ENCODE measurements around the gene CPNE8.

- TF ChIP-seq CTCF (conservative IDR thresholded peaks at IDR 0.05; ENCODE audit: low read length) (no peak), EZH2phosphoT487 (IDR thresholded peaks at IDR 0.05; ENCODE audit: borderline replicate concordance) (no peak)
These were observed 128.7 kb downstream of the CPNE8 start for GRCh38 chr12:38776647-38777046.

All from Loucy (cell line).